GM19397 (cell line): ENCODE data around the gene TXNRD1.
"Not testable (repeated sequence)": the region's sequence is repeated elsewhere in the genome, so short reads cannot be mapped to it uniquely, and the experiment has no call there.

Source experiments
- ATAC-seq: cut with Tn5 transposase; IDR thresholded peaks from one replicate; pipeline ENCODE4 v1.9.1; 2021; ENCODE audit warnings: mild to moderate bottlenecking, moderate library complexity; ENCODE audit not compliant: unreplicated experiment

The TXNRD1 gene

GRCh38 chr12:104394086-104394485 is 178.5 kb downstream of the TXNRD1 start:
- ATAC-seq, result not testable (repeated sequence)
